Uterus (tissue), 4 donors: ENCODE data around the gene ZNF532. TPM values are rescaled to one million over a fixed set of nuclear protein-coding genes. Genes with fewer than 3 reads are reported as not detected.

Experiments
- DNase-seq, 2 donors: peaks; one replicate each; pipeline ENCODE4 v3.0.0-alpha.2; 2019 to 2020
- H3K27ac ChIP-seq, 2 donors: fragments of 200-600 bp; sonication (generic); 1 replicate in 1 of 2; 2 replicates in 1 of 2; pipeline ENCODE4 v1.5.1; 2016 to 2018
- H3K27me3 ChIP-seq, 2 donors: fragments of 200-600 bp; sonication (generic); one replicate each; pipeline ENCODE4 v1.5.1; 2018 to 2019; ENCODE audit warnings: control low read depth in 1 of 2
- H3K36me3 ChIP-seq, 2 donors: fragments of 200-600 bp; sonication (generic); one replicate each; pipeline ENCODE4 v1.5.1; 2019; ENCODE audit warnings: control low read depth in 1 of 2
- H3K4me1 ChIP-seq, 2 donors: fragments of 200-600 bp; sonication (generic); one replicate each; pipeline ENCODE4 v1.5.1; 2018 to 2019; ENCODE audit warnings: control low read depth in 1 of 2
- H3K4me3 ChIP-seq, 2 donors: fragments of 200-600 bp; sonication (generic); 1 replicate in 1 of 2; 2 replicates in 1 of 2; pipeline ENCODE4 v1.5.1; 2018 to 2019; ENCODE audit warnings: mild to moderate bottlenecking in 1 of 2
- H3K9me3 ChIP-seq, 2 donors: fragments of 200-600 bp; sonication (generic); one replicate each; pipeline ENCODE4 v1.5.1; 2019; ENCODE audit warnings: control low read depth in 1 of 2
- POLR2A ChIP-seq, 2 donors: fragments of 450-650 bp; IDR thresholded peaks; one replicate each; pipeline ENCODE4 v1.6.1; 2016; ENCODE audit warnings: antibody characterized with exemption in 2 of 2, mild to moderate bottlenecking in 1 of 2, moderate library complexity in 1 of 2
- intact Hi-C: fragments of 100-400 bp; cut with DNase I; formaldehyde crosslinking; loops from one replicate; pipeline ENCODE4 v1.15.1; 2023; ENCODE audit warnings: low total_unique reads
- total RNA-seq, 4 donors: library from RNA; depleted of rRNA in 3 of 4; stranded (reverse); fragments of >200 nt in 3 of 4; gene quantifications; one replicate each; pipeline versions ENCODE4 v1.1.0 to v1.2.4, GENCODE V29; 2014 to 2023
- TF ChIP-seq, protein P1 (sequence below), 4 experiments: fragments of 200-600 bp in 2 of 4; fragments of 450-650 bp in 2 of 4; sonication (generic) in 2 of 4; IDR thresholded peaks; one replicate each; pipeline ENCODE4 v1.5.1; 2016 to 2019; ENCODE audit warnings: antibody characterized with exemption in 4 of 4, mild to moderate bottlenecking in 2 of 4, moderate library complexity in 1 of 4
- donor health status: DM: yes; HTN: yes; CAD: no.

Gene ZNF532
- total RNA-seq, 4 donors from 2014 or later, result 32.4 to 174 (median 127) TPM

DNA sequence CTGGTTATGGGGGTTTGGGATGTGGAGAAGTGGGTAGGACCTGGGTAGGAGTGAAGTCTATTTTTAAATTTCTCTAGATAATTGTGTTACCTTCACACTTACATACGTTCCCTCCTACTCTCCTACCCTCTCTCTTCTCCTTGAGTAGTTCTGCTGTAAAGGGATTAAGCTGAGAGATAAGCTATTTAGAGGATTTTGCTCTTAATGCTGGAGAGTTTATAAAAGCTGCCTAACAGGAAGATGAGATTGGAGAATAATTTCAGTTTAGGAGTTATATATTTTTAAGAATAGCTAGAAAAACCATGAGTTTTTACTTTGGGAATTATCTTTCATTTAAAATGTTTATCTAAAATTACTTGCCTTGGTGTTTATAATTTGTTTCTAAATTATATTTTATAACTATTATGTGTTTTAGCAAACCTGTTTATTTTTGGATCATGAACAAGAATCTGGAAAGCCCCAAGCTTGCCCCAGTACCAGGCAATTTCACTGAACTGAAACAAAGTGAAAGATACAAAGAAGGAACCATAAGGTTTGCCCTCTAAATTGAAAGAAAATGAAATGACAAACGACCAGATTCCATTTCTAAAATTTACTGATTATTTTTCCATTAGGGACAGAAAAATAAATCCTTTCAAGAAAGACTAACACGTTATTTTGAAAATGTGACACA, 101.5 kb downstream of the ZNF532 start:
- Histone ChIP-seq H3K27me3 (no peaks in the 10 kb centered on the region), H3K4me1 (peaks cover 0 to 8% of the 10 kb centered on the region in 2 donors), H3K4me3 (no peak overlapping the region), H3K27ac (peak overlapping the region in 1 of 2 donors; percentile 69), H3K36me3 (no peaks in the 10 kb centered on the region), H3K9me3 (no peaks in the 10 kb centered on the region)
- no peak for DNase-seq
- intact Hi-C loops, result no loop called here
- no peak for TF ChIP-seq POLR2A (IDR thresholded peaks at IDR 0.05)
- TF ChIP-seq, protein P1, sequence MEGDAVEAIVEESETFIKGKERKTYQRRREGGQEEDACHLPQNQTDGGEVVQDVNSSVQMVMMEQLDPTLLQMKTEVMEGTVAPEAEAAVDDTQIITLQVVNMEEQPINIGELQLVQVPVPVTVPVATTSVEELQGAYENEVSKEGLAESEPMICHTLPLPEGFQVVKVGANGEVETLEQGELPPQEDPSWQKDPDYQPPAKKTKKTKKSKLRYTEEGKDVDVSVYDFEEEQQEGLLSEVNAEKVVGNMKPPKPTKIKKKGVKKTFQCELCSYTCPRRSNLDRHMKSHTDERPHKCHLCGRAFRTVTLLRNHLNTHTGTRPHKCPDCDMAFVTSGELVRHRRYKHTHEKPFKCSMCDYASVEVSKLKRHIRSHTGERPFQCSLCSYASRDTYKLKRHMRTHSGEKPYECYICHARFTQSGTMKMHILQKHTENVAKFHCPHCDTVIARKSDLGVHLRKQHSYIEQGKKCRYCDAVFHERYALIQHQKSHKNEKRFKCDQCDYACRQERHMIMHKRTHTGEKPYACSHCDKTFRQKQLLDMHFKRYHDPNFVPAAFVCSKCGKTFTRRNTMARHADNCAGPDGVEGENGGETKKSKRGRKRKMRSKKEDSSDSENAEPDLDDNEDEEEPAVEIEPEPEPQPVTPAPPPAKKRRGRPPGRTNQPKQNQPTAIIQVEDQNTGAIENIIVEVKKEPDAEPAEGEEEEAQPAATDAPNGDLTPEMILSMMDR (IDR thresholded peaks at IDR 0.05), result no peak

DNA sequence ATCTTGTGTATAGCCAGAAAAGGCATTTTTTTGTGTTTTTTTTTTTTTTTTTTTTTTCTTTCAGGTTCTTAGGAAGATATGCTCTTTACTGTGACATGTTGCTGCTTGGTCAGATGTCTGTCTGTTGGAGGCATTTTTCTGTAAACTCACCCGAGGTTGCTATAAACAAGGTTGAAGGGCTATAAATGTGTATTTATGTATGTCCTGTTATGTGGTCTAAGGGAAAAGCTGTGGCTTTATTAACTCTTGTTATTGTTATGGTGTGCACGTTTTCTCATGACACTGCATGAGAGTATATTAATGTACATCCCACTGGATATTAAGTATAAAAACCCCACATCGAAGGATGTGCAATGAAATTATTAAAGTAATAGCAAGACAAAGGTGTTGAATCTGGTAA, 102.0 kb downstream of the ZNF532 start:
- intact Hi-C loops, result no loop called here
- Histone ChIP-seq H3K27me3 (no peaks in the 10 kb centered on the region), H3K36me3 (no peaks in the 10 kb centered on the region), H3K9me3 (no peaks in the 10 kb centered on the region), H3K4me1 (peaks cover 0 to 8% of the 10 kb centered on the region in 2 donors), H3K4me3 (no peak overlapping the region), H3K27ac (peak overlapping the region in 1 of 2 donors; percentile 69)
- TF ChIP-seq, protein P1 (IDR thresholded peaks at IDR 0.05), result no peak
- TF ChIP-seq POLR2A (IDR thresholded peaks at IDR 0.05), result no peak
- no peak for DNase-seq

DNA sequence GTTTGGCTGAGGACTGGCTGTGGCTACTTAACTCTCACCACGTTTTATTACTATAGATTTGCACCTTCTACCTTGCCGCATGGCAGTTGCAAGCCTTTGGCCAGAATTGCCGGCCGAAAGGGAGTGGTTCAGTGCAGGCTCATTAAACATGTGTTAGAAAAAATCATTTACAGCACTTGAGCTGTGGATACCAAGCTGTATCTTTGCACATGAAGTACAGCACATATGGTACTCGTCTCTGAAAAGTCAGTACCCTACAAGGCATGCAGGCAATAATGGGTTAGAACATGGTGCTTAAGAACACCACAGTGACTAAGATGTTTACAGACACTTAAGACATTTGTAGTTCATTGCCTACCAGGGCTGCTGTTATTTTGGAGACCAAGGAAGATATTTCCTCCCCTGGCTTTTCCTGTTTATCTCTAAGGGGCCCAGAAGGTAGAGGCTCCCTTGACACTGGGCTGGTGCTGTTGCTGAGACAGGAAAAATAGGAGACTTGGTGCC, 103.1 kb downstream of the ZNF532 start:
- no peaks in the 10 kb centered on the region for H3K36me3 ChIP-seq
- no peaks in the 10 kb centered on the region for H3K9me3 ChIP-seq
- TF ChIP-seq, protein P1 (IDR thresholded peaks at IDR 0.05), result no peak
- no peak for TF ChIP-seq POLR2A (IDR thresholded peaks at IDR 0.05)
- intact Hi-C loops, result no loop called here
- no peaks in the 10 kb centered on the region for H3K27me3 ChIP-seq
- DNase-seq, result no peak
- no peak overlapping the region for H3K4me3 ChIP-seq
- peak overlapping the region; percentile 39 to 69 for H3K27ac ChIP-seq
- H3K4me1 ChIP-seq, result peaks cover 0 to 8% of the 10 kb centered on the region in 2 donors

DNA sequence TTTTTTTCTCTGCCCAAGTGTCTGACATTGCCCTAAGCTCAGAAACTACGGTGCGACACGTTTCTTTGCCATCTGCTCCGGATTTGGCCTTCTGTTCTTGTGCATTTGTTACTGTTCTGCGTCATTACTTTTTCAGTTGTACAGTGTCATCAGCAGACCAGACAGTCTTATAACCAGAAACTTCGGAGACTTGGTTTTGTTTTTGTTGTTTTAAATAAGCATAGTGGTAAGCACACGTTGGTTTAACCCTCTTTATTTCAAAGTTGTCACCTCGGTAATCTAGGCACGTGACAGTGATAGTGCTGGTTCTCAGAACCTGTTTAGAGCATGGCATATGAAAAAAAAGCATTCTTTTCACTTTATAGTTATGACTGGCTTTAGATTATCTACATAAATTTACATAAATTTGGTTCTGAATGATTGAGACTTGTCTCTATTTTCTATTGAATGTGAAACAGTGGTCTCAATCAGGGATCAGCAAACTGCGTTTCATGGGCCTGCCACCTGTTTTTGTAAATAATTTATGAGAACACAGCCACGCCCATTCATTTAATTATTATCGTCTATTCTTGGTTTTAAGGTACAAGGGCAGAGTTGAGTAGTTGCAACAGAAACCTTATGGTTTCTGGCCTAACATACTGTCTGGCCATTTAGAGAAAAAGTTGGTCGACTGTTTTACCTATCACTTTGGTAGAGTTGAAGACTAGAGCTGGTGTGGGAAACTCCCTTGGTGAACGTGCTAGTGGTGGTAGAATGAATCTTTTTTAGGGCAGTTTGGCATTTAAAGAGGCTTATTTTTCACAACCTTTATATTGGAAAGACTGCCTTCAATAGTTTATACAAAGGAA, 106.5 kb downstream of the ZNF532 start:
- no peaks in the 10 kb centered on the region for H3K27me3 ChIP-seq
- no peaks in the 10 kb centered on the region for H3K36me3 ChIP-seq
- H3K27ac ChIP-seq, result no peak overlapping the region
- no peak for TF ChIP-seq POLR2A (IDR thresholded peaks at IDR 0.05)
- TF ChIP-seq, protein P1 (IDR thresholded peaks at IDR 0.05), result no peak
- intact Hi-C loops, result no loop called here
- DNase-seq, result no peak
- H3K9me3 ChIP-seq, result no peaks in the 10 kb centered on the region
- no peak overlapping the region for H3K4me3 ChIP-seq
- peaks cover 0 to 8% of the 10 kb centered on the region in 2 donors for H3K4me1 ChIP-seq

DNA sequence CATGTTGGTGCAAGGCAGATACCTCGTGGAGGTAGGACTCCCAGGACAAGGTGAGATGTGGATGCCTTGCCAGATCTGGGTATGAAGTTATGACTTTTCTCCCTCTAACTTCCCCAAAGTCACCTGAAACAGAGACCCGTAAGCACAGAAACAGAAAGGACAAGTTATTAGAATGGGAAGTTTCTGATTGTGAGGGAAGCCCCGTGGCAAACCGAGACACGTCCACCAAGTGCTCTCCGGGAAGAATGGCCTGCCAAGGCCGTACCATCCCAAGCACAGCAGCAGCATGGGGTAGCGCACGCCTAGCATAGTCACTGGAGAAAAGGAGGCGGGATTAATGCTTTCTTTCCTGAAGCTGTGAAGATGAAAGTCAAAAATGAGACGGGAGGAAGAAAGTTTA, 110.6 kb downstream of the ZNF532 start:
- H3K9me3 ChIP-seq, result no peaks in the 10 kb centered on the region
- H3K4me1 ChIP-seq, result no peaks in the 10 kb centered on the region
- no peaks in the 10 kb centered on the region for H3K36me3 ChIP-seq
- no peak for DNase-seq
- peak overlapping the region in 1 of 2 donors; percentile 52 for H3K27ac ChIP-seq
- H3K27me3 ChIP-seq, result no peaks in the 10 kb centered on the region
- TF ChIP-seq POLR2A (IDR thresholded peaks at IDR 0.05), result no peak
- TF ChIP-seq, protein P1 (IDR thresholded peaks at IDR 0.05), result no peak
- H3K4me3 ChIP-seq, result no peak overlapping the region
- intact Hi-C loops, result no loop called here
